Nephron (organoid): ENCODE measurements around the gene XPC.
"Not testable (repeated sequence)": the region's sequence is repeated elsewhere in the genome, so short reads cannot be mapped to it uniquely, and the experiment has no call there.

Experiments used
- H3K27ac Mint-ChIP-seq, 3 experiments: 2 replicates each; pipeline ENCODE4 v1.8.0; 2020; ENCODE audit warnings: mixed read lengths in 3 of 3, mild to moderate bottlenecking in 2 of 3, moderate library complexity in 1 of 3
- H3K27me3 Mint-ChIP-seq: 2 replicates; pipeline ENCODE4 v1.8.0; 2021; ENCODE audit warnings: low read depth, mild to moderate bottlenecking, moderate library complexity, mixed read lengths
- H3K36me3 Mint-ChIP-seq: 2 replicates; pipeline ENCODE4 v1.8.0; 2020; ENCODE audit warnings: low read depth, mixed read lengths
- H3K4me1 Mint-ChIP-seq: 2 replicates; pipeline ENCODE4 v1.8.0; 2020; ENCODE audit warnings: mixed read lengths
- H3K4me3 Mint-ChIP-seq, 3 experiments: 2 replicates each; pipeline ENCODE4 v1.8.0; 2020; ENCODE audit warnings: mild to moderate bottlenecking in 3 of 3, mixed read lengths in 3 of 3, moderate library complexity in 2 of 3
- H3K9me3 Mint-ChIP-seq: 2 replicates; pipeline ENCODE4 v1.8.0; 2020; ENCODE audit warnings: mixed read lengths
- CTCF ChIP-seq, 3 experiments: fragments of 200-600 bp; sonication (generic); IDR thresholded peaks; one replicate each; pipeline ENCODE4 v1.5.0; 2021; ENCODE audit warnings: antibody characterized with exemption in 3 of 3; ENCODE audit not compliant: unreplicated experiment in 3 of 3

Gene XPC

GRCh38 chr3:14119651-14120050, 58.8 kb downstream of the XPC start:
- peaks cover 31% of the 10 kb centered on the region for H3K4me1 Mint-ChIP-seq
- no peak overlapping the region for H3K27ac Mint-ChIP-seq
- no peak overlapping the region for H3K4me3 Mint-ChIP-seq
- no peaks in the 10 kb centered on the region for H3K27me3 Mint-ChIP-seq
- no peak for TF ChIP-seq CTCF (IDR thresholded peaks at IDR 0.05; ENCODE audit: unreplicated experiment in 3 of 3)
- no peaks in the 10 kb centered on the region for H3K9me3 Mint-ChIP-seq
- peaks cover 23% of the 10 kb centered on the region for H3K36me3 Mint-ChIP-seq

- peak overlapping the region in 1 of 3 experiments; percentile 22 for H3K27ac Mint-ChIP-seq
- TF ChIP-seq CTCF (IDR thresholded peaks at IDR 0.05; ENCODE audit: unreplicated experiment in 3 of 3), result no peak
- peaks cover 23% of the 10 kb centered on the region for H3K36me3 Mint-ChIP-seq
- H3K9me3 Mint-ChIP-seq, result no peaks in the 10 kb centered on the region
- peaks cover 27% of the 10 kb centered on the region for H3K4me1 Mint-ChIP-seq
- no peak overlapping the region for H3K4me3 Mint-ChIP-seq
- no peaks in the 10 kb centered on the region for H3K27me3 Mint-ChIP-seq
Measured at GRCh38 chr3:14118400-14119381, 59.7 kb downstream of the XPC start.

- no peaks in the 10 kb centered on the region for H3K27me3 Mint-ChIP-seq
- no peak overlapping the region for H3K4me3 Mint-ChIP-seq
- peaks cover 19% of the 10 kb centered on the region for H3K4me1 Mint-ChIP-seq
- H3K9me3 Mint-ChIP-seq, result no peaks in the 10 kb centered on the region
- H3K36me3 Mint-ChIP-seq, result peaks cover 27% of the 10 kb centered on the region
- TF ChIP-seq CTCF (IDR thresholded peaks at IDR 0.05; ENCODE audit: unreplicated experiment in 3 of 3), result no peak
- peak overlapping the region in 1 of 3 experiments; percentile 9 for H3K27ac Mint-ChIP-seq
Measured at GRCh38 chr3:14117468-14118399, 60.7 kb downstream of the XPC start.

- no peaks in the 10 kb centered on the region for H3K4me1 Mint-ChIP-seq
- H3K4me3 Mint-ChIP-seq, result no peak overlapping the region
- H3K36me3 Mint-ChIP-seq, result peaks cover 25% of the 10 kb centered on the region
- H3K9me3 Mint-ChIP-seq, result no peaks in the 10 kb centered on the region
- H3K27me3 Mint-ChIP-seq, result no peaks in the 10 kb centered on the region
- H3K27ac Mint-ChIP-seq, result no peak overlapping the region
- peak in 2 of 3 experiments; percentile 22 to 40 for TF ChIP-seq CTCF (IDR thresholded peaks at IDR 0.05; ENCODE audit: unreplicated experiment in 3 of 3)
Measured at GRCh38 chr3:14113965-14114635, 64.3 kb downstream of the XPC start.

- Mint-ChIP-seq H3K27me3 (peaks cover 5% of the 10 kb centered on the region), H3K4me1 (no peaks in the 10 kb centered on the region), H3K36me3 (peaks cover 25% of the 10 kb centered on the region), H3K9me3 (no peaks in the 10 kb centered on the region), H3K27ac (no peak overlapping the region), H3K4me3 (no peak overlapping the region)
- no peak for TF ChIP-seq CTCF (IDR thresholded peaks at IDR 0.05; ENCODE audit: unreplicated experiment in 3 of 3)
Measured at GRCh38 chr3:14110699-14111098, 67.7 kb downstream of the XPC start.

GRCh38 chr3:14109821-14110220, 68.6 kb downstream of the XPC start:
- H3K36me3 Mint-ChIP-seq, result peaks cover 22% of the 10 kb centered on the region
- not testable (repeated sequence) for H3K27me3 Mint-ChIP-seq, H3K27ac Mint-ChIP-seq, H3K9me3 Mint-ChIP-seq, H3K4me3 Mint-ChIP-seq, H3K4me1 Mint-ChIP-seq
